SJCRH30 (cell line): ENCODE data around the gene MCTS1. TPM values are rescaled to one million over a fixed set of nuclear protein-coding genes. Genes with fewer than 3 reads are reported as not detected.

Experiments used
- total RNA-seq: library from RNA; depleted of rRNA; stranded (reverse); fragments of >200 nt; shearing (Covaris generic); gene quantifications from 2 replicates; pipeline ENCODE4 v1.2.3, GENCODE V29; 2014; rRNA removed

Gene MCTS1
- total RNA-seq, 1 experiment from 2014 or later: 78.7 TPM

Other genes with a start within 250 kb of the MCTS1 start
- not detected in 2 replicates for gene ATP1B4, start 242.0 kb upstream of the MCTS1 start, total RNA-seq
- 137 and 143 TPM in 2 replicates for gene LAMP2, start 134.8 kb upstream of the MCTS1 start, total RNA-seq
- 53.9 and 57.9 TPM in 2 replicates for gene CUL4B, start 43.1 kb upstream of the MCTS1 start, total RNA-seq
- 22.9 and 23.3 TPM in 2 replicates for gene C1GALT1C1, start 26.0 kb downstream of the MCTS1 start, total RNA-seq